ENCODE data around the gene CORO7.

DNA sequence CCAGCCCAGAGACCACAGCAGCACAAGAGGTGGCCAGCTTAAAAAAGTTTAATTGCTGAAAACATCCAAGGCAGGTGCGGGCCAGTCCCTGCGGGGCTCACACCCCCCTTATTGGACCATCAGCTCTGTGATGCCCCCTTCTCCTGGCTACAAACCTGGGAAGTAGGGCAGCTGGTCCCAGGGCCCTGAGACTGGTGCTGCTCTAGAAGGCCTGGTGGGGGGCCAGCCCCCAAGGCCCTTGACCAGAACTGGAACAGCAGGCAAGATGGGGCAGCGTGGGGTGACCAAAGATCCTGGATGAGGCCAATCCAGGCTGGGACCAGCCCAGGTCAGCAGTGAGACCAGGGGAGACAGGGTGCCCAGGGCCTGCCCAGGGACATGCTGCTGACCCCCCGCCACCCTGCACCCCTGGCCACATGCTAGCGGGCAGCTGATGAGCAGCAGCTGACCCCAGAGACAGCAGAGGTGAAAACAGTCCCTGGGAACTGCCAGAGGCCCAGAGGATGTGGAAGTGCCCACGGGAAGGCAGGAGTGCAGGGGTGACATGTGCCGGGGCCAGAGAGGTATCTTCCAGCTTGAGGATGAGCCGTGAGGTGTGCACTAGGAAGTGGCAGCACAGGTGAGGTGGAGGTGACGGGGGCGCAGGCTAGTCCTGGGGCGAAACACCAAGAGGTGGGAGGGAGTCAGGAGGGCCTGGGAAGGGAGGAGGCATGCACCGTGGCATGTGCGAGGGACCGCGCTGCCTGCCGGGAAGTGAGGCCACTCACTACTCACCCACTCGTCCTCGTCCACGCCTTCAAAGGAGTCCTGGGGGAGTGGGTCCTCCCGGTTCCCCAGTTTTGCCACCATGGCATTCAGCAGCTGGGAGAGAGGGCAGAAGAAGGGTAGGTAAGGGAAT is 61.6 kb downstream of the CORO7 start:
- TF ChIP-seq CTCF (IDR thresholded peaks at IDR 0.05; ENCODE audit: insufficient read depth, low read length) (no peak), POLR2AphosphoS5 (IDR thresholded peaks at IDR 0.05; ENCODE audit: low read depth) (no peak), GABPA (IDR thresholded peaks at IDR 0.05; ENCODE audit: low read depth) (no peak), SPI1 (IDR thresholded peaks at IDR 0.05; ENCODE audit: borderline replicate concordance, low read depth) (no peak)
- TF ChIP-seq, protein P1, sequence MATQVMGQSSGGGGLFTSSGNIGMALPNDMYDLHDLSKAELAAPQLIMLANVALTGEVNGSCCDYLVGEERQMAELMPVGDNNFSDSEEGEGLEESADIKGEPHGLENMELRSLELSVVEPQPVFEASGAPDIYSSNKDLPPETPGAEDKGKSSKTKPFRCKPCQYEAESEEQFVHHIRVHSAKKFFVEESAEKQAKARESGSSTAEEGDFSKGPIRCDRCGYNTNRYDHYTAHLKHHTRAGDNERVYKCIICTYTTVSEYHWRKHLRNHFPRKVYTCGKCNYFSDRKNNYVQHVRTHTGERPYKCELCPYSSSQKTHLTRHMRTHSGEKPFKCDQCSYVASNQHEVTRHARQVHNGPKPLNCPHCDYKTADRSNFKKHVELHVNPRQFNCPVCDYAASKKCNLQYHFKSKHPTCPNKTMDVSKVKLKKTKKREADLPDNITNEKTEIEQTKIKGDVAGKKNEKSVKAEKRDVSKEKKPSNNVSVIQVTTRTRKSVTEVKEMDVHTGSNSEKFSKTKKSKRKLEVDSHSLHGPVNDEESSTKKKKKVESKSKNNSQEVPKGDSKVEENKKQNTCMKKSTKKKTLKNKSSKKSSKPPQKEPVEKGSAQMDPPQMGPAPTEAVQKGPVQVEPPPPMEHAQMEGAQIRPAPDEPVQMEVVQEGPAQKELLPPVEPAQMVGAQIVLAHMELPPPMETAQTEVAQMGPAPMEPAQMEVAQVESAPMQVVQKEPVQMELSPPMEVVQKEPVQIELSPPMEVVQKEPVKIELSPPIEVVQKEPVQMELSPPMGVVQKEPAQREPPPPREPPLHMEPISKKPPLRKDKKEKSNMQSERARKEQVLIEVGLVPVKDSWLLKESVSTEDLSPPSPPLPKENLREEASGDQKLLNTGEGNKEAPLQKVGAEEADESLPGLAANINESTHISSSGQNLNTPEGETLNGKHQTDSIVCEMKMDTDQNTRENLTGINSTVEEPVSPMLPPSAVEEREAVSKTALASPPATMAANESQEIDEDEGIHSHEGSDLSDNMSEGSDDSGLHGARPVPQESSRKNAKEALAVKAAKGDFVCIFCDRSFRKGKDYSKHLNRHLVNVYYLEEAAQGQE (IDR thresholded peaks at IDR 0.05; ENCODE audit: insufficient replicate concordance, low read depth): no peak

Measured in HL-60 (cell line).